GM18951 (cell line): ENCODE measurements around the gene GMPR.

Source experiments
- POLR2A ChIP-seq: IDR thresholded peaks from 4 replicates; pipeline ENCODE4 v1.6.1; 2011; ENCODE audit warnings: mild to moderate bottlenecking; ENCODE audit not compliant: insufficient read length, insufficient read depth; ENCODE audit errors: extremely low read depth
- in situ Hi-C: fragments of 300-500 bp; cut with MboI; formaldehyde crosslinking; loops from one replicate; pipeline ENCODE4 v1.12.0; 2022; ENCODE audit warnings: low sequenced_read_pairs, mixed read lengths, inconsistent platforms; ENCODE audit not compliant: unreplicated experiment

The GMPR gene

DNA sequence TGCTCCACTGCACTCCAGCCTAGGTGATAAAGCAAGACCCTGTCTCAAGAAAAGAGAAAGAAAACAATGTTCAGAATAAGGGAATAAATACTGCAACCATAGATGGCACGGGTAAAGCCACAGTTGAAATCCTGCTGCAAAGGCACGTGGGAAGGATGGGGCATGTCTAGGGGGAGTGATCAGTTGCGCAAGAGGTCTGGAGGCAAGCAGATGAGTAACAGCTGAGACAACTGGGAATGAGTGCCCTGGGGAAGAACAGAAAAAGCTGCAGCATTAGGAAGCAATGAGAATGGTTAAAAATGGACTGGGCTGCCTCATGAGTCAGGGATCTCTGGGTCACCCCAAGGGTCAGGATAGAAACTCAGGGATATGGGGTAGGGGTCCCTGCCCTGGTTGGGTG lies 96.3 kb downstream of the GMPR start:
- in situ Hi-C loops = loop anchor here (10.0 kb wide), 1 partner anchor 430 kb away; the partner anchor contains the start of gene ATXN1
- TF ChIP-seq POLR2A = no peak

DNA sequence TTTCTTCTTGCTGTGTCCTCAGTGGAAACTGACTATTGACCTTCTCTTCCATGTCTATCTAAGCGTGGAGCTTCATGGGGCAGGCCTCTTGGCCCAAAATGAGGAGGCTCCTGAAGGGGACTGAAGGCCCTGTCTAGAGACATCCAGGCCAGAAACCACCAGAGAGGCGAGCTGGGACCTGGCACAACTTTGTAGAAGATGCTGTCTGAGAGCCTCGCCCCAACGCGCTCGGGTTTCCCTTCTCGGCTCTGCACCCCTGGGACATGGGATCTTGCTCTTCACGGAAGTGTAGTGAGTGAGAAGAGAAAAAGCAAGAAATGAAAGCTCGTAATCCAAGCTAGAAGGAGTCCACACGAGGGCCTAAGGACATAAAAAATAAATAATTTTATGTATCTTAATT lies 96.8 kb downstream of the GMPR start:
- in situ Hi-C loops = loop anchor here (10.0 kb wide), 1 partner anchor 430 kb away; the partner anchor contains the start of gene ATXN1
- no peak for TF ChIP-seq POLR2A

DNA sequence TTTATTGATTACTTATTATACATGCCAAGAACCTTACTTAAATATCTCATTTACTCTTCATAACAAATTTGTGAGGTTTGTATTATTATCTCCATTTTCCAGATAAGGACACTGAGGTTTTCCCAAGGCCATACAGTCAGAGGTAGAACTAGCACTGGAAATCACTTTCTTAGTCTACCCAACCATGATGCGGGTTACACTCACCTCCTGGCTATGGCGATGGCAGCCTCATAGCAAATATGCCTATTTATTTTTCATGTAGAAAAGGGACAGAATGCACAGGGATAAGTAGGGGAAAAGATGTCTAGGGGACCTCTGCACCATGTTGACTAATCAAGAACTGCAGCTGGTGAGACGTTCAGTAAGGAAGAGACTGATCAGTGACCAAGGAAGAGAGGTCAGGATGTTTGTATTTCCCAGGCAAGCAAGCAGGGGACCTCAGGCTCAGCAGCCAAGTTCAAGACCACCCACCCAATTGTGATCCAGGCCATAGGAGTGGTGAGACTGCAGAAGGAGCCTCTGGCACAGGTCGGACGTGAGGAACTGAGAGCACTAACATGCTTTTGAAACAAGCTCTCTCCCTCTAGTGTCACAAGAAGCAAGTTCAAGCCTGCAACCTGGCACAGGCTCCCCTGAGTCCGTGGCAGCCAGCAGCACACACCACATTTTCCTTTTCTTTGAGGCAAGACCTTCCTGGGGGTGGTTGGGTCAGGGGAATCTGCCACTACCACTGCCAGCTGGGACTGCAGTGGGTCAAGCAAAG lies 97.8 kb downstream of the GMPR start:
- no peak for TF ChIP-seq POLR2A
- in situ Hi-C loops = loop anchor here (10.0 kb wide), 1 partner anchor 429 kb away; the partner anchor contains the start of gene ATXN1

- TF ChIP-seq POLR2A = no peak
- in situ Hi-C loops = loop anchor here (10.0 kb wide), 1 partner anchor 428 kb away; the partner anchor contains the start of gene ATXN1
Measured at GRCh38 chr6:16336911-16337294, 98.5 kb downstream of the GMPR start.

- in situ Hi-C loops = loop anchor here (10.0 kb wide), 1 partner anchor 427 kb away; the partner anchor contains the start of gene ATXN1
- TF ChIP-seq POLR2A = no peak
Measured at GRCh38 chr6:16337295-16337975, 99.0 kb downstream of the GMPR start.

GRCh38 chr6:16338577-16339264 lies 100.3 kb downstream of the GMPR start:
- in situ Hi-C loops = loop anchor here (10.0 kb wide), 1 partner anchor 426 kb away; the partner anchor contains the start of gene ATXN1
- TF ChIP-seq POLR2A = no peak

DNA sequence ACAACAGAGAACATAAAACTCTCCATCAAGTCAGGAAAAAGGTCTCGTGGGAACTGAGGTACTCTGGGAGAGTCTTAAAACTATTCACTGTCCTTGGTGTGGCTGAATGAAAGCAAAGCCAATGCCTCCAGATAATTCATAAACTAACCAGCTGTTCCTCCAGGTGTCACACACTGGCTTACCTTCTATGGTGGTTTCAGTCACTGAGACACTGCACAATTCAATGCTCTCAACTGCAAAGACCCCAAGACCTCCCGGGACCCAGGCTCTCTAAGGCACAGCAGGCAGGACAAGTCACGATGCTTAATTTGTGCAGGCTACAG lies 100.8 kb downstream of the GMPR start:
- in situ Hi-C loops = loop anchor here (10.0 kb wide), 1 partner anchor 426 kb away; the partner anchor contains the start of gene ATXN1
- TF ChIP-seq POLR2A = no peak

GRCh38 chr6:16343593-16343992 lies 105.2 kb downstream of the GMPR start:
- in situ Hi-C loops = no loop called here
- TF ChIP-seq POLR2A = no peak

- in situ Hi-C loops = no loop called here
- TF ChIP-seq POLR2A = no peak
Measured at GRCh38 chr6:16344756-16345155, 106.4 kb downstream of the GMPR start.
